HG03108 (cell line): ENCODE data around the gene PRSS2.

Source experiments
- ATAC-seq: cut with Tn5 transposase; IDR thresholded peaks from one replicate; pipeline ENCODE4 v1.9.1; 2021; ENCODE audit warnings: moderate library complexity; ENCODE audit not compliant: unreplicated experiment

The PRSS2 gene

GRCh38 chr7:142800088-142800487, 29.3 kb downstream of the PRSS2 start:
- ATAC-seq = no peak

GRCh38 chr7:142800699-142801260, 30.0 kb downstream of the PRSS2 start:
- ATAC-seq = no peak

GRCh38 chr7:142801601-142802295, 31.0 kb downstream of the PRSS2 start:
- no peak for ATAC-seq

GRCh38 chr7:142802301-142802700, 31.5 kb downstream of the PRSS2 start:
- ATAC-seq = no peak

- ATAC-seq = no peak
These were observed 33.1 kb downstream of the PRSS2 start for GRCh38 chr7:142803901-142804300.

GRCh38 chr7:142804728-142805207, 34.0 kb downstream of the PRSS2 start:
- ATAC-seq = no peak

GRCh38 chr7:142805350-142806021, 34.7 kb downstream of the PRSS2 start:
- ATAC-seq = no peak

GRCh38 chr7:142806022-142806356, 35.2 kb downstream of the PRSS2 start:
- ATAC-seq = no peak

GRCh38 chr7:142806957-142807356, 36.2 kb downstream of the PRSS2 start:
- no peak for ATAC-seq

- peak; percentile 21 for ATAC-seq
These were observed 37.2 kb downstream of the PRSS2 start for GRCh38 chr7:142807855-142808460.

GRCh38 chr7:142808461-142808801, 37.7 kb downstream of the PRSS2 start:
- peak; percentile 14 for ATAC-seq

GRCh38 chr7:142808802-142809583, 38.2 kb downstream of the PRSS2 start:
- ATAC-seq = peak; percentile 79

- no peak for ATAC-seq
These were observed 38.9 kb downstream of the PRSS2 start for GRCh38 chr7:142809671-142810070.

GRCh38 chr7:142811154-142811737, 40.5 kb downstream of the PRSS2 start:
- no peak for ATAC-seq

- ATAC-seq = no peak
These were observed 41.9 kb downstream of the PRSS2 start for GRCh38 chr7:142812437-142813215.

- no peak for ATAC-seq
These were observed 42.5 kb downstream of the PRSS2 start for GRCh38 chr7:142813226-142813625.

GRCh38 chr7:142813699-142814098, 42.9 kb downstream of the PRSS2 start:
- no peak for ATAC-seq

GRCh38 chr7:142814451-142814850, 43.7 kb downstream of the PRSS2 start:
- no peak for ATAC-seq

- ATAC-seq = no peak
These were observed 44.4 kb downstream of the PRSS2 start for GRCh38 chr7:142815134-142815533.

GRCh38 chr7:142817506-142817905, 46.7 kb downstream of the PRSS2 start:
- no peak for ATAC-seq
